ENCODE measurements around the gene PCP4.

GRCh38 chr21:39885119-39885848 lies 18.0 kb downstream of the PCP4 start:
- TF ChIP-seq, protein P1, sequence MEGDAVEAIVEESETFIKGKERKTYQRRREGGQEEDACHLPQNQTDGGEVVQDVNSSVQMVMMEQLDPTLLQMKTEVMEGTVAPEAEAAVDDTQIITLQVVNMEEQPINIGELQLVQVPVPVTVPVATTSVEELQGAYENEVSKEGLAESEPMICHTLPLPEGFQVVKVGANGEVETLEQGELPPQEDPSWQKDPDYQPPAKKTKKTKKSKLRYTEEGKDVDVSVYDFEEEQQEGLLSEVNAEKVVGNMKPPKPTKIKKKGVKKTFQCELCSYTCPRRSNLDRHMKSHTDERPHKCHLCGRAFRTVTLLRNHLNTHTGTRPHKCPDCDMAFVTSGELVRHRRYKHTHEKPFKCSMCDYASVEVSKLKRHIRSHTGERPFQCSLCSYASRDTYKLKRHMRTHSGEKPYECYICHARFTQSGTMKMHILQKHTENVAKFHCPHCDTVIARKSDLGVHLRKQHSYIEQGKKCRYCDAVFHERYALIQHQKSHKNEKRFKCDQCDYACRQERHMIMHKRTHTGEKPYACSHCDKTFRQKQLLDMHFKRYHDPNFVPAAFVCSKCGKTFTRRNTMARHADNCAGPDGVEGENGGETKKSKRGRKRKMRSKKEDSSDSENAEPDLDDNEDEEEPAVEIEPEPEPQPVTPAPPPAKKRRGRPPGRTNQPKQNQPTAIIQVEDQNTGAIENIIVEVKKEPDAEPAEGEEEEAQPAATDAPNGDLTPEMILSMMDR (conservative IDR thresholded peaks at IDR 0.05 in 1 of 2, IDR thresholded peaks at IDR 0.05 in 1 of 2; ENCODE audit: extremely low read depth in 1 of 2, insufficient read depth in 1 of 2, low read depth in 1 of 2, low read length in 2 of 2): no peak
- TF ChIP-seq EZH2 (IDR thresholded peaks at IDR 0.05; ENCODE audit: borderline replicate concordance, low read length): no peak
